Vagina (tissue), 2 donors: ENCODE results near the gene FXYD3. TPM values are rescaled to one million over a fixed set of nuclear protein-coding genes. Genes with fewer than 3 reads are reported as not detected.
"Not testable (repeated sequence)": the region's sequence is repeated elsewhere in the genome, so short reads cannot be mapped to it uniquely, and the experiment has no call there.

Source experiments
- DNase-seq, 2 donors: peaks; one replicate each; pipeline ENCODE4 v3.0.0-alpha.2; 2017; ENCODE audit errors: extremely low spot score in 2 of 2
- H3K27ac ChIP-seq: fragments of 200-600 bp; sonication (generic); one replicate; pipeline ENCODE4 v1.5.1; 2019
- H3K27me3 ChIP-seq: fragments of 200-600 bp; sonication (generic); one replicate; pipeline ENCODE4 v1.5.1; 2019
- H3K36me3 ChIP-seq, 2 donors: fragments of 200-600 bp; sonication (generic); one replicate each; pipeline ENCODE4 v1.5.1; 2017 to 2019
- H3K4me1 ChIP-seq: fragments of 200-600 bp; sonication (generic); one replicate; pipeline ENCODE4 v1.5.1; 2019
- H3K4me3 ChIP-seq, 2 donors: fragments of 200-600 bp; sonication (generic); 1 replicate in 1 of 2; 2 replicates in 1 of 2; pipeline ENCODE4 v1.5.1; 2016 to 2019
- H3K9me3 ChIP-seq: fragments of 200-600 bp; sonication (generic); one replicate; pipeline ENCODE4 v1.5.1; 2019
- POLR2A ChIP-seq, 2 donors: fragments of 450-650 bp; IDR thresholded peaks; one replicate each; pipeline ENCODE4 v1.6.1; 2017; ENCODE audit warnings: antibody characterized with exemption in 2 of 2, mild to moderate bottlenecking in 2 of 2, moderate library complexity in 2 of 2
- POLR2AphosphoS5 ChIP-seq, 2 donors: sonication (generic); formaldehyde crosslinking; IDR thresholded peaks; one replicate each; pipeline ENCODE4 v1.9.0; 2017; ENCODE audit warnings: antibody characterized with exemption in 2 of 2, mild to moderate bottlenecking in 2 of 2, low read depth in 1 of 2; ENCODE audit not compliant: insufficient read depth in 1 of 2
- intact Hi-C: fragments of 100-400 bp; cut with DNase I; formaldehyde crosslinking; loops from one replicate; pipeline ENCODE4 v1.15.1; 2023
- total RNA-seq: library from RNA; depleted of rRNA; stranded (reverse); fragments of >200 nt; gene quantifications from one replicate; pipeline ENCODE4 v1.2.3, GENCODE V29; 2016
- TF ChIP-seq, protein P1 (sequence below), 3 experiments: fragments of 450-650 bp in 2 of 3; fragments of 200-600 bp in 1 of 3; sonication (generic) in 1 of 3; IDR thresholded peaks; one replicate each; pipeline ENCODE4 v1.5.1; 2017 to 2019; ENCODE audit warnings: antibody characterized with exemption in 3 of 3, mild to moderate bottlenecking in 2 of 3, moderate library complexity in 2 of 3

The FXYD3 gene
- total RNA-seq, 1 donor from 2014 or later, result 788 TPM

DNA sequence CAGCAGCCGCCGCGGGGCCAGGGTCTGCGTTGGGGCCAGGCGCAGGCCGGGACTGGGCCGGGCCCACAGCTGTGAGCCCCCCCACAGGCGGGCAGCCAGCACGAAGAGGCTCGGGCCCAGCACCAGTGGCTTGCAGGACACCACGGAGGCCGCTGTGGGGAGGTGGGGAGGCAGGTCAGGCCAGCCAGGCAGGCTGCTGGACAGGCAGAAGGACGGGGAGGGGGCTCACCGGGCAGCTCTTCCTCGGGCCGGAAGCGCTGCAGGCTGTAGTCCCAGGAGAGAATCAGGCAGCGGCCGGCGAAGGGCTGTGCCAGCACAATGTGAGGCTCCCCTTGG lies 11.0 kb downstream of the FXYD3 start:
- DNase-seq, result no peak
- Histone ChIP-seq H3K27ac (peak overlapping the region; percentile 94), H3K4me3 (peak overlapping the region in 1 of 2 donors; percentile 6), H3K27me3 (no peaks in the 10 kb centered on the region), H3K4me1 (peaks cover 73% of the 10 kb centered on the region), H3K36me3 (no peaks in the 10 kb centered on the region), H3K9me3 (no peaks in the 10 kb centered on the region)
- TF ChIP-seq POLR2AphosphoS5 (IDR thresholded peaks at IDR 0.05; ENCODE audit: insufficient read depth in 1 of 2, low read depth in 1 of 2), result no peak
- TF ChIP-seq, protein P1, sequence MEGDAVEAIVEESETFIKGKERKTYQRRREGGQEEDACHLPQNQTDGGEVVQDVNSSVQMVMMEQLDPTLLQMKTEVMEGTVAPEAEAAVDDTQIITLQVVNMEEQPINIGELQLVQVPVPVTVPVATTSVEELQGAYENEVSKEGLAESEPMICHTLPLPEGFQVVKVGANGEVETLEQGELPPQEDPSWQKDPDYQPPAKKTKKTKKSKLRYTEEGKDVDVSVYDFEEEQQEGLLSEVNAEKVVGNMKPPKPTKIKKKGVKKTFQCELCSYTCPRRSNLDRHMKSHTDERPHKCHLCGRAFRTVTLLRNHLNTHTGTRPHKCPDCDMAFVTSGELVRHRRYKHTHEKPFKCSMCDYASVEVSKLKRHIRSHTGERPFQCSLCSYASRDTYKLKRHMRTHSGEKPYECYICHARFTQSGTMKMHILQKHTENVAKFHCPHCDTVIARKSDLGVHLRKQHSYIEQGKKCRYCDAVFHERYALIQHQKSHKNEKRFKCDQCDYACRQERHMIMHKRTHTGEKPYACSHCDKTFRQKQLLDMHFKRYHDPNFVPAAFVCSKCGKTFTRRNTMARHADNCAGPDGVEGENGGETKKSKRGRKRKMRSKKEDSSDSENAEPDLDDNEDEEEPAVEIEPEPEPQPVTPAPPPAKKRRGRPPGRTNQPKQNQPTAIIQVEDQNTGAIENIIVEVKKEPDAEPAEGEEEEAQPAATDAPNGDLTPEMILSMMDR (IDR thresholded peaks at IDR 0.05), result no peak
- no peak for TF ChIP-seq POLR2A (IDR thresholded peaks at IDR 0.05)
- intact Hi-C loops, result no loop called here

DNA sequence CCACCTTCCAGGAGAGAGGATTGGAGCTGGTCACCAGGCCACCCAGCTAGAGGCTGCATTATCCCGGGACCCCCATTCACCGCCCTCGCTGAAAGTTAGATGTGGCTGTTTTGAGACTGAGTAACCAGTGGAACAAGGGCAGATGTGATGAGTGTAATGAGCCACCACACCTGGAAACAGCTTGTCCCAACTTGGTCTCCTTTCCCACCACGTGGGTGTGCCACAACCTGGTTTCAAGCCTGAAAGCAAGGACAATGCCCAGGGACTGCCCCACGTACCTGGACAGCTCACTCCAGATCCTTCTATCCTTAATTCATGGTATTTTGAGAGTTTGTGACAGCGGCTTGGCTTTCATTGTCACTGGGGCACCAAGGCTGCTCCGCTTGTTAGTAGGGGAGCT lies 12.2 kb downstream of the FXYD3 start:
- Histone ChIP-seq H3K27ac (peak overlapping the region; percentile 94), H3K36me3 (no peaks in the 10 kb centered on the region), H3K9me3 (no peaks in the 10 kb centered on the region), H3K4me3 (no peak overlapping the region), H3K27me3 (no peaks in the 10 kb centered on the region), H3K4me1 (peaks cover 61% of the 10 kb centered on the region)
- no peak for DNase-seq
- TF ChIP-seq POLR2AphosphoS5 (IDR thresholded peaks at IDR 0.05; ENCODE audit: insufficient read depth in 1 of 2, low read depth in 1 of 2) (peak in 1 of 2 donors; percentile 66), POLR2A (IDR thresholded peaks at IDR 0.05) (no peak)
- TF ChIP-seq, protein P1 (IDR thresholded peaks at IDR 0.05), result no peak
- intact Hi-C loops, result no loop called here

DNA sequence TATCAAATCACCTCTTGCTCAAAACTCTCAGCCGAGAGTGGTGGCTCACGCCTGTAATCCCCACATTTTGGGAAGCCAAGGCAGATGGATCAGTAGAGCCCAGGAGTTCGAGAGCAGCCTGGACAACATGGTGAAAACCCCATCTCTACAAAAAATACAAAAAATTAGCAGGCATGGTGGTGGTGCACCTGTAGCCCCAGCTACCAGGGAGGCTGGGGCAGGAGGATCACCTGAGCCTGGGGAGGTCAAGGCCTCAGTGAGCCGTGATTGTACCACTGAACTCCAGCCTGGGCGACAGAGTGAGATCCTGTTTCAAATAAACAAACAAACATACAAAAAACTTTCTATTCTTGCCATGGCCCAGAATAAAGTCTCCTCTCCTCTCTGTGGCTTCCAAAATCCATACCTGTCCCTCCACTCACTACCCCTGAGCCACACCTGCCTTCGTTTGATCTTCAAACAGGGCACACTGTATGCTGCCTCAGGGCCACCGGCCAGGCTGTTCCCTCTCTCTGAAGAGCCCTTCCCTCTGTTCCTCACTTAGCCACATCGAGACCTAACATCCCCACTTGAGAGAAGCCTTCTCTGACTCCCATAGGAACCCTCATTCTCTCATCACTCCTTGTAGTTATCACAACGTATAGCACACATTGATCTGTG lies 12.9 kb downstream of the FXYD3 start:
- Histone ChIP-seq H3K4me3 (no peak overlapping the region), H3K4me1 (peaks cover 54% of the 10 kb centered on the region), H3K27me3 (no peaks in the 10 kb centered on the region), H3K36me3 (no peaks in the 10 kb centered on the region), H3K27ac (peak overlapping the region; percentile 12), H3K9me3 (no peaks in the 10 kb centered on the region)
- TF ChIP-seq, protein P1 (IDR thresholded peaks at IDR 0.05), result no peak
- intact Hi-C loops, result no loop called here
- DNase-seq, result no peak

GRCh38 chr19:35129724-35130274 lies 14.2 kb downstream of the FXYD3 start:
- intact Hi-C loops, H3K27me3 ChIP-seq: not testable (repeated sequence)

GRCh38 chr19:35130761-35131720 lies 15.4 kb downstream of the FXYD3 start:
- H3K36me3 ChIP-seq, result no peaks in the 10 kb centered on the region
- DNase-seq, result no peak
- no peaks in the 10 kb centered on the region for H3K9me3 ChIP-seq
- no peaks in the 10 kb centered on the region for H3K27me3 ChIP-seq
- TF ChIP-seq POLR2AphosphoS5 (IDR thresholded peaks at IDR 0.05; ENCODE audit: insufficient read depth in 1 of 2, low read depth in 1 of 2) (no peak), POLR2A (IDR thresholded peaks at IDR 0.05) (no peak)
- TF ChIP-seq, protein P1 (IDR thresholded peaks at IDR 0.05), result no peak
- H3K4me3 ChIP-seq, result peak overlapping the region in 1 of 2 donors; percentile 41
- intact Hi-C loops, result no loop called here
- H3K27ac ChIP-seq, result peak overlapping the region; percentile 72
- H3K4me1 ChIP-seq, result peaks cover 42% of the 10 kb centered on the region

More at GRCh38 chr19:35129724-35130274, 14.2 kb downstream of the FXYD3 start:
- H3K4me1 ChIP-seq, result peaks cover 42% of the 10 kb centered on the region
- DNase-seq, H3K36me3 ChIP-seq, H3K9me3 ChIP-seq, H3K4me3 ChIP-seq, H3K27ac ChIP-seq: not testable (repeated sequence)
